ENCODE data around the gene ADK. TPM values are rescaled to one million over a fixed set of nuclear protein-coding genes. Genes with fewer than 3 reads are reported as not detected.
"Not testable (repeated sequence)": the region's sequence is repeated elsewhere in the genome, so short reads cannot be mapped to it uniquely, and the experiment has no call there.

Gene ADK
- total and polyA plus RNA-seq, 2 donors from 2014 or later: 33.0 to 38.3 TPM

GRCh38 chr10:74491014-74491413, 340.0 kb downstream of the ADK start:
- Histone ChIP-seq H3K36me3 (ENCODE audit: control insufficient read depth in 2 of 3, insufficient read depth in 3 of 3, low read length in 3 of 3) (no peaks in the 10 kb centered on the region), H3K4me3 (ENCODE audit: low read length in 3 of 3) (no peak overlapping the region), H3K9ac (ENCODE audit: low read length in 3 of 3) (no peak overlapping the region), H3K4me1 (ENCODE audit: control insufficient read depth in 2 of 3, insufficient read depth in 2 of 3, low read depth in 1 of 3, low read length in 3 of 3) (no peaks in the 10 kb centered on the region), H3K27ac (ENCODE audit: low read depth in 2 of 2, low read length in 2 of 2) (no peak overlapping the region), H3K9me3 (ENCODE audit: control insufficient read depth in 2 of 3, insufficient read depth in 1 of 3, low read length in 3 of 3) (no peaks in the 10 kb centered on the region), H3K27me3 (ENCODE audit: control insufficient read depth, insufficient read depth, low read length) (no peaks in the 10 kb centered on the region)
- intact Hi-C loops (cut with DNase I): no loop called here
- no peak for DNase-seq
- TF ChIP-seq CTCF (IDR thresholded peaks at IDR 0.05; ENCODE audit: borderline replicate concordance, extremely low read depth, insufficient read depth): no peak
- no peak for FAIRE-seq

- H3K9ac ChIP-seq (ENCODE audit: low read length in 3 of 3); H3K9me3 ChIP-seq (ENCODE audit: control insufficient read depth in 2 of 3, insufficient read depth in 1 of 3, low read length in 3 of 3); FAIRE-seq; intact Hi-C loops (cut with DNase I); H3K27ac ChIP-seq (ENCODE audit: low read depth in 2 of 2, low read length in 2 of 2); DNase-seq; H3K4me3 ChIP-seq (ENCODE audit: low read length in 3 of 3); H3K27me3 ChIP-seq (ENCODE audit: control insufficient read depth, insufficient read depth, low read length); H3K4me1 ChIP-seq (ENCODE audit: control insufficient read depth in 2 of 3, insufficient read depth in 2 of 3, low read depth in 1 of 3, low read length in 3 of 3); H3K36me3 ChIP-seq (ENCODE audit: control insufficient read depth in 2 of 3, insufficient read depth in 3 of 3, low read length in 3 of 3): not testable (repeated sequence)
These were observed 345.3 kb downstream of the ADK start for GRCh38 chr10:74496276-74496675.

- H3K4me1 ChIP-seq (ENCODE audit: control insufficient read depth in 2 of 3, insufficient read depth in 2 of 3, low read depth in 1 of 3, low read length in 3 of 3); intact Hi-C loops (cut with DNase I); H3K9me3 ChIP-seq (ENCODE audit: control insufficient read depth in 2 of 3, insufficient read depth in 1 of 3, low read length in 3 of 3); H3K27me3 ChIP-seq (ENCODE audit: control insufficient read depth, insufficient read depth, low read length); H3K4me3 ChIP-seq (ENCODE audit: low read length in 3 of 3); FAIRE-seq; H3K9ac ChIP-seq (ENCODE audit: low read length in 3 of 3); DNase-seq; H3K27ac ChIP-seq (ENCODE audit: low read depth in 2 of 2, low read length in 2 of 2); H3K36me3 ChIP-seq (ENCODE audit: control insufficient read depth in 2 of 3, insufficient read depth in 3 of 3, low read length in 3 of 3): not testable (repeated sequence)
These were observed 347.6 kb downstream of the ADK start for GRCh38 chr10:74498664-74499063.

GRCh38 chr10:74500026-74500704, 349.1 kb downstream of the ADK start:
- intact Hi-C loops (cut with DNase I): no loop called here
- Histone ChIP-seq H3K27me3 (ENCODE audit: control insufficient read depth, insufficient read depth, low read length) (no peaks in the 10 kb centered on the region), H3K4me3 (ENCODE audit: low read length in 3 of 3) (no peak overlapping the region), H3K36me3 (ENCODE audit: control insufficient read depth in 2 of 3, insufficient read depth in 3 of 3, low read length in 3 of 3) (no peaks in the 10 kb centered on the region), H3K9ac (ENCODE audit: low read length in 3 of 3) (no peak overlapping the region), H3K9me3 (ENCODE audit: control insufficient read depth in 2 of 3, insufficient read depth in 1 of 3, low read length in 3 of 3) (no peaks in the 10 kb centered on the region), H3K4me1 (ENCODE audit: control insufficient read depth in 2 of 3, insufficient read depth in 2 of 3, low read depth in 1 of 3, low read length in 3 of 3) (no peaks in the 10 kb centered on the region), H3K27ac (ENCODE audit: low read depth in 2 of 2, low read length in 2 of 2) (no peak overlapping the region)
- DNase-seq (no peak), FAIRE-seq (no peak)
- TF ChIP-seq CTCF (IDR thresholded peaks at IDR 0.05; ENCODE audit: borderline replicate concordance, extremely low read depth, insufficient read depth): no peak
